Upper lobe of right lung (tissue), 1 donor: ENCODE data around the gene LRRK1. TPM values are rescaled to one million over a fixed set of nuclear protein-coding genes. Genes with fewer than 3 reads are reported as not detected.

Source experiments
- ATAC-seq: fragments of 200-7000 bp; cut with Tn5 transposase; one replicate; pipeline ENCODE4 v1.9.1; 2020; ENCODE audit warnings: mild to moderate bottlenecking, moderate library complexity
- DNase-seq: peaks from one replicate; pipeline ENCODE4 v3.0.0-alpha.2; 2020
- H3K27ac ChIP-seq: fragments of 200-600 bp; one replicate; pipeline ENCODE4 v1.8.0; 2022
- H3K27me3 ChIP-seq: fragments of 200-600 bp; one replicate; pipeline ENCODE4 v1.8.0; 2022; ENCODE audit warnings: mild to moderate bottlenecking
- H3K36me3 ChIP-seq: fragments of 200-600 bp; one replicate; pipeline ENCODE4 v1.8.0; 2022
- H3K4me1 ChIP-seq: fragments of 200-600 bp; one replicate; pipeline ENCODE4 v1.8.0; 2022
- H3K4me3 ChIP-seq: fragments of 200-600 bp; one replicate; pipeline ENCODE4 v1.8.0; 2022; ENCODE audit warnings: mild to moderate bottlenecking
- H3K9me3 ChIP-seq: fragments of 200-600 bp; one replicate; pipeline ENCODE4 v1.8.0; 2022
- intact Hi-C: fragments of 100-400 bp; cut with DNase I; formaldehyde crosslinking; loops from one replicate; pipeline ENCODE4 v1.11.0; 2022
- total RNA-seq: library from RNA; stranded (reverse); fragmentation: NEBNext Ultra II Directional; extraction: Animal tissue kit (Norgen Biotek cat#: 25700); gene quantifications from one replicate; pipeline ENCODE4 v1.2.1, GENCODE V29; 2021
- TF ChIP-seq, protein P1 (sequence below): fragments of 200-600 bp; IDR thresholded peaks from one replicate; pipeline ENCODE4 v1.8.0; 2022; ENCODE audit warnings: antibody characterized with exemption
- donor health status: DM: no; HTN: yes; CAD: no; lungs with severe emphysema.

LRRK1 gene
- total RNA-seq, 1 donor from 2014 or later, result 22.6 TPM

DNA sequence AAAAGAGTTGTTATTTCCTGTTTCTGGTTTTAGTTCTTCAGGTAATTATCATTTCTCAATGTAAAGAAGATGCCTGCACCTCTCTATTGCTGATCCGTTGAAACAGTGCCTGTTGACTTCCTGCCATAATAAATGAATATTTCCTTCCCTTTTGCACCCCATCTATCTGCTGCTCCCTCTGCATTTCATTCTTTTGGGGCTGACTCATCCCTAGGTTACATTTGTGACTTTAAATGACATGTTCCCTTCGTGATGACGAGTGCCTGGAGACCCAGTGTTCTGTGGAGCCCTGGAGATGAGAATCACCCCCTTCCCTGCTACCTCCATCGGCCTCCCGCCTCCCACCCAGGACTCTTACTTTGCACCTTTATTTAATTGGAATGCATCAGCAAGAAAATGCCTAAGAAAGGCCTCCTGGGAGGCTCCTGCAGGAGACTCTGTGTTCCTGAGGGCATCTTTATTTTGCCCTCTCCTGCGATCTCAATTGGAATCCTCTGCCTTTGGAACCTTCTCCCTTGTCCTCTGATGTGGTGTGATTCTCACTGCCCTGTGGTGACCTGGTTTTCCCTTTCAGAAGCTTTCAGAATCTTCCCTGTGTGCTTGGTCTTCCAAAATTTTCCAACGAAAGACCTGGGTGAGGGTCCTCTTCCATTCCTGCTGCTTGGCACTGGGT, 13.7 kb downstream of the LRRK1 start:
- Histone ChIP-seq H3K4me1 (no peaks in the 10 kb centered on the region), H3K9me3 (no peaks in the 10 kb centered on the region), H3K36me3 (peaks cover 9% of the 10 kb centered on the region), H3K4me3 (no peak overlapping the region), H3K27me3 (no peaks in the 10 kb centered on the region), H3K27ac (no peak overlapping the region)
- intact Hi-C loops, result no loop called here
- ATAC-seq, result no peak
- no peak for DNase-seq
- TF ChIP-seq, protein P1, sequence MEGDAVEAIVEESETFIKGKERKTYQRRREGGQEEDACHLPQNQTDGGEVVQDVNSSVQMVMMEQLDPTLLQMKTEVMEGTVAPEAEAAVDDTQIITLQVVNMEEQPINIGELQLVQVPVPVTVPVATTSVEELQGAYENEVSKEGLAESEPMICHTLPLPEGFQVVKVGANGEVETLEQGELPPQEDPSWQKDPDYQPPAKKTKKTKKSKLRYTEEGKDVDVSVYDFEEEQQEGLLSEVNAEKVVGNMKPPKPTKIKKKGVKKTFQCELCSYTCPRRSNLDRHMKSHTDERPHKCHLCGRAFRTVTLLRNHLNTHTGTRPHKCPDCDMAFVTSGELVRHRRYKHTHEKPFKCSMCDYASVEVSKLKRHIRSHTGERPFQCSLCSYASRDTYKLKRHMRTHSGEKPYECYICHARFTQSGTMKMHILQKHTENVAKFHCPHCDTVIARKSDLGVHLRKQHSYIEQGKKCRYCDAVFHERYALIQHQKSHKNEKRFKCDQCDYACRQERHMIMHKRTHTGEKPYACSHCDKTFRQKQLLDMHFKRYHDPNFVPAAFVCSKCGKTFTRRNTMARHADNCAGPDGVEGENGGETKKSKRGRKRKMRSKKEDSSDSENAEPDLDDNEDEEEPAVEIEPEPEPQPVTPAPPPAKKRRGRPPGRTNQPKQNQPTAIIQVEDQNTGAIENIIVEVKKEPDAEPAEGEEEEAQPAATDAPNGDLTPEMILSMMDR, result no peak

DNA sequence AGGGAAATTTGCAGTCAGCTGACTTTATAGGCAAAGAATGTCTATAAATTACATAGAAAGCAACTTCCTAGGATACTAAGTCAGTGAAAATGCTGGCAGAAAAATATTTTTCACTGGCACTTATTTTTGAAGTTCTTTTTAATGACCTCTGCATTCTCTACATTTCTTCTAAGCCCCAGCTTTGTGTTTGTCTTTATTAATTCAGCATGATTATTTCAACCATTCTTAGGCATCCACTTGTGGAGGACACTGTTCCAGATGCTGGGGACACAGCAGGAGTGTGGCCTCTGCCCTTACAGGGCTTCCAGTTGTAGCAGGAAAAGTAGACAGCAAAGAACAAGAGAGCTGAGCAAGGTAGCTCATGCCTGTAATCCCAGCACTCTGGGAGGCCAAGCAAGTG, 15.0 kb downstream of the LRRK1 start:
- ATAC-seq, result no peak
- Histone ChIP-seq H3K27ac (no peak overlapping the region), H3K9me3 (no peaks in the 10 kb centered on the region), H3K27me3 (no peaks in the 10 kb centered on the region), H3K4me1 (no peaks in the 10 kb centered on the region), H3K36me3 (no peaks in the 10 kb centered on the region), H3K4me3 (no peak overlapping the region)
- no peak for DNase-seq
- intact Hi-C loops, result no loop called here
- TF ChIP-seq, protein P1, result no peak

DNA sequence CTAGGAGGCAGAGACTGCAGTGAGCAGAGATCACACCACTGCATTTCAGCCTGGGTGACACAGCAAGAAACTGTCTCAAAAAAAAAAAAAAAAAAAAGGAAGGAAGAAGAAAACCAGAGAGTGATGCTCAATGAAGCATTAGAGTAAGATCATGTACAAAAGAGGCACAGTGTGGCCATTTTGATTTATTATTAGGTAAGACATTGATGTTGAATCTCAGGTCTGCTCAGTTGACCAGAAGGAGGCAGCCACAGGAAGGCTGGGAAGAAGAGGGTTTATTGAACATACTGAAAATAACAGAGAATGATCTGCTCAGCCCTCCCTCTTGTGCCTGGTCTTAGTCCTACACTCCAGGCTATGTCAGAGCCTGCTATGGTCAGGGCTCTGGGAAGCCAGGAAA, 15.6 kb downstream of the LRRK1 start:
- TF ChIP-seq, protein P1, result no peak
- Histone ChIP-seq H3K9me3 (no peaks in the 10 kb centered on the region), H3K4me3 (no peak overlapping the region), H3K36me3 (no peaks in the 10 kb centered on the region), H3K4me1 (no peaks in the 10 kb centered on the region), H3K27ac (no peak overlapping the region), H3K27me3 (no peaks in the 10 kb centered on the region)
- no peak for DNase-seq
- intact Hi-C loops, result no loop called here
- ATAC-seq, result no peak

DNA sequence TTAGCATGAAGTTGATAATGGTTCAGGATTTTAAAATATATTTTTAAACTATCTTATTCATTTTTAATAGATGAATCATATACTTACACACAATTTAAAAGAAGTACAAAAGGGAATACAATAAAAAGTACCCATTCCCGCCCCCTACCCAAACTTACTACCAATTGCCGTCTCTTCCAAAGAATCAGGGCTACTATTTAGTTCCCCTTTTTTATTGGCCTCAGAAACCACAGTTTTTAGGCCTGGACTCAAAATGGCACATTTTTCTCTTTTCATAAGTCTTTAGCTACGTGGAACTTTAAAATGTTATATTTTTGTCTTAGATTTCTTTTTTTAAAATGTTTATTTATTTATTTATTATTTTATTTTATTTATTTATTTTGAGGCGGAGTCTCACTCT, 18.0 kb downstream of the LRRK1 start:
- H3K27me3 ChIP-seq, result no peaks in the 10 kb centered on the region
- H3K4me1 ChIP-seq, result no peaks in the 10 kb centered on the region
- DNase-seq (no peak), ATAC-seq (no peak)
- no peaks in the 10 kb centered on the region for H3K36me3 ChIP-seq
- TF ChIP-seq, protein P1, result no peak
- no peak overlapping the region for H3K4me3 ChIP-seq
- H3K27ac ChIP-seq, result no peak overlapping the region
- H3K9me3 ChIP-seq, result no peaks in the 10 kb centered on the region
- intact Hi-C loops, result no loop called here

DNA sequence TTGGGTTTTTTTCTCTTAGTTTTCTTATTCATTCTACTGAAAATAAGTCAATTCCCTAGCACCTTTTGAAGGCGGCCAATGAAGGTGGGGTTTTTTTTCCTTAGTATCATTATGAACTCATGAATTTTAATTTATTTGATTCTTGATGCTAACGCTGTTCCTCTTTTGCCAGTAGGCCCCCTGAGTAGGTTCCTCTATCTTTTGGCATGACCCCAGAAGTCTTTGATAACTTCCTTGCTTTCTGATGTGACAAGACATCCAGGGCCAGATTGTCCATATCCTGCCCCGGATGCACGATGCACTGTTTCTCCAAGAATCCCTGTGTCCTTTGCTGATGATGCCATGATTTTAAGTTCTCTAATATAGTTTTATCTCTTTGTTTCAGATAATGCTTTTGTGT, 20.6 kb downstream of the LRRK1 start:
- DNase-seq (no peak), ATAC-seq (no peak)
- H3K36me3 ChIP-seq, result no peaks in the 10 kb centered on the region
- TF ChIP-seq, protein P1, result no peak
- no peaks in the 10 kb centered on the region for H3K9me3 ChIP-seq
- no peaks in the 10 kb centered on the region for H3K27me3 ChIP-seq
- no peak overlapping the region for H3K4me3 ChIP-seq
- no peaks in the 10 kb centered on the region for H3K4me1 ChIP-seq
- intact Hi-C loops, result no loop called here
- H3K27ac ChIP-seq, result no peak overlapping the region
